ENCODE measurements around the gene ADAMTS14. TPM values are rescaled to one million over a fixed set of nuclear protein-coding genes. Genes with fewer than 3 reads are reported as not detected.

ADAMTS14 gene
- total RNA-seq, 1 experiment from 2014 or later = 1.6 TPM

GRCh38 chr10:70673929-70674559 is 1.7 kb downstream of the ADAMTS14 start:
- Histone ChIP-seq H3K9me3 (ENCODE audit: control insufficient read depth, low read depth, low read length) (no peaks in the 10 kb centered on the region), H3K27ac (ENCODE audit: insufficient read length, low read depth, low read length) (no peak overlapping the region), H3K27me3 (ENCODE audit: insufficient read depth, low read length) (no peaks in the 10 kb centered on the region; the same call in 1 of the 2 replicates), H3K23ac (ENCODE audit: insufficient read length, low read depth, low read length) (no peak overlapping the region), H2BK5ac (ENCODE audit: insufficient read length, low read length) (no peak overlapping the region), H3K9ac (ENCODE audit: extremely low read depth, insufficient read length, low read length) (no peak overlapping the region), H2BK120ac (ENCODE audit: low read depth, low read length, poor library complexity, severe bottlenecking) (no peak overlapping the region), H2AK5ac (ENCODE audit: insufficient read length, low read length) (no peak overlapping the region), H2BK15ac (ENCODE audit: low read depth, low read length) (no peak overlapping the region), H3K79me2 (ENCODE audit: insufficient read depth, low read length) (no peaks in the 10 kb centered on the region), H3K4ac (ENCODE audit: low read depth, low read length) (no peak overlapping the region), H3T11ph (ENCODE audit: low read length) (no peak overlapping the region), H3K4me1 (ENCODE audit: insufficient read depth, low read length) (no peaks in the 10 kb centered on the region; the same call in 1 of the 2 replicates), H2BK12ac (ENCODE audit: insufficient read length, low read depth, low read length) (no peak overlapping the region), H3K14ac (ENCODE audit: insufficient read depth, low read length) (no peak overlapping the region), H4K8ac (replicated peaks; ENCODE audit: insufficient read length, low read depth, low read length) (no peak overlapping the region), H4K20me1 (ENCODE audit: control insufficient read depth, insufficient read depth, insufficient read length) (no peaks in the 10 kb centered on the region), H2BK20ac (ENCODE audit: low read depth, low read length, poor library complexity, severe bottlenecking) (no peak overlapping the region), H3K4me2 (ENCODE audit: insufficient read depth, insufficient read length, low read length) (no peak overlapping the region), H3K79me1 (ENCODE audit: insufficient read depth, low read depth, low read length, poor library complexity, severe bottlenecking) (no peaks in the 10 kb centered on the region), H3K23me2 (ENCODE audit: insufficient read length, low read depth, low read length, poor library complexity, severe bottlenecking) (peaks cover 5% of the 10 kb centered on the region), H3K56ac (ENCODE audit: insufficient read length, low read depth, low read length) (no peak overlapping the region), H3K18ac (ENCODE audit: insufficient read length, low read depth, low read length) (no peak overlapping the region), H4K5ac (ENCODE audit: insufficient read length, low read depth, low read length) (no peak overlapping the region), H4K91ac (ENCODE audit: insufficient read length, low read depth, low read length) (no peak overlapping the region), H2AFZ (ENCODE audit: low read length) (no peak overlapping the region)
- Mint-ChIP-seq H3K4me3 (no peak overlapping the region), H3K36me3 (ENCODE audit: insufficient read depth in 1 of 3, low read depth in 3 of 3) (peaks cover 0 to 2% (median 0%) of the 10 kb centered on the region in 3 experiments; a peak in 3 of 7 replicates), H3K27ac (no peak overlapping the region), H3K9me3 (peaks cover under 1% of the 10 kb centered on the region in 2 experiments; a peak in 4 of 5 replicates), H3K27me3 (ENCODE audit: low read depth) (peaks cover 38% of the 10 kb centered on the region), H3K4me1 (peaks cover 28 to 33% of the 10 kb centered on the region in 2 experiments)
- no CpG with 5 or more reads among the region's 11 CpGs for WGBS (ENCODE audit: extremely low coverage, insufficient read length, low lambda C conversion rate)
- DNase-seq = no peak
- no peak for TF ChIP-seq CTCF (conservative IDR thresholded peaks at IDR 0.05)
